ENCODE measurements around the gene IFNAR2.

DNA sequence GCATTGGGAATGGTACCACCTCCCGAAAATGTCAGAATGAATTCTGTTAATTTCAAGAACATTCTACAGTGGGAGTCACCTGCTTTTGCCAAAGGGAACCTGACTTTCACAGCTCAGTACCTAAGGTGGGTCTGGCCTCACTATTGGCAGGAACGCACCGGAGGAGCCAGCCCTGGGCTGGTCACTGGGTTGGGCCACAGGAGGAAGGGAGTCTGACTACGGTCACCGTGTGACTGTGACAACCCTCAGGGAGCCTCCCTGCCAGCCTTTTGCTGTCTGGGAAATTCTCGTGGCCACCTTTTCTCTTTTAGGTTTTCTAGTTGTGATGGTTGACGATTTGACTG, 38.6 kb downstream of the IFNAR2 start:
- TF ChIP-seq, protein P1, sequence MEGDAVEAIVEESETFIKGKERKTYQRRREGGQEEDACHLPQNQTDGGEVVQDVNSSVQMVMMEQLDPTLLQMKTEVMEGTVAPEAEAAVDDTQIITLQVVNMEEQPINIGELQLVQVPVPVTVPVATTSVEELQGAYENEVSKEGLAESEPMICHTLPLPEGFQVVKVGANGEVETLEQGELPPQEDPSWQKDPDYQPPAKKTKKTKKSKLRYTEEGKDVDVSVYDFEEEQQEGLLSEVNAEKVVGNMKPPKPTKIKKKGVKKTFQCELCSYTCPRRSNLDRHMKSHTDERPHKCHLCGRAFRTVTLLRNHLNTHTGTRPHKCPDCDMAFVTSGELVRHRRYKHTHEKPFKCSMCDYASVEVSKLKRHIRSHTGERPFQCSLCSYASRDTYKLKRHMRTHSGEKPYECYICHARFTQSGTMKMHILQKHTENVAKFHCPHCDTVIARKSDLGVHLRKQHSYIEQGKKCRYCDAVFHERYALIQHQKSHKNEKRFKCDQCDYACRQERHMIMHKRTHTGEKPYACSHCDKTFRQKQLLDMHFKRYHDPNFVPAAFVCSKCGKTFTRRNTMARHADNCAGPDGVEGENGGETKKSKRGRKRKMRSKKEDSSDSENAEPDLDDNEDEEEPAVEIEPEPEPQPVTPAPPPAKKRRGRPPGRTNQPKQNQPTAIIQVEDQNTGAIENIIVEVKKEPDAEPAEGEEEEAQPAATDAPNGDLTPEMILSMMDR (conservative IDR thresholded peaks at IDR 0.05), result no peak
- TF ChIP-seq ZFX (IDR thresholded peaks at IDR 0.05), result no peak

Measured in C4-2B (cell line).